Chondrocyte (in vitro differentiated cells): Measurements from ENCODE around the gene DUSP2. TPM values are rescaled to one million over a fixed set of nuclear protein-coding genes. Genes with fewer than 3 reads are reported as not detected.

Experiments used
- DNase-seq: peaks from one replicate; pipeline ENCODE4 v3.0.0; 2021; ENCODE audit warnings: mixed read lengths, low spot score
- H3K27ac Mint-ChIP-seq: one replicate; pipeline ENCODE4 v1.8.0; 2021; ENCODE audit warnings: mild to moderate bottlenecking, moderate library complexity, mixed read lengths; ENCODE audit not compliant: unreplicated experiment
- H3K27me3 Mint-ChIP-seq: 2 replicates; pipeline ENCODE4 v1.8.0; 2021; ENCODE audit warnings: low read depth, mixed read lengths
- H3K36me3 Mint-ChIP-seq: 2 replicates; pipeline ENCODE4 v1.8.0; 2021; ENCODE audit warnings: low read depth, mixed read lengths
- H3K4me1 Mint-ChIP-seq: 2 replicates; pipeline ENCODE4 v1.8.0; 2021; ENCODE audit warnings: low read depth, mild to moderate bottlenecking, mixed read lengths
- H3K4me3 Mint-ChIP-seq: one replicate; pipeline ENCODE4 v1.8.0; 2021; ENCODE audit warnings: mild to moderate bottlenecking, moderate library complexity, mixed read lengths; ENCODE audit not compliant: unreplicated experiment
- H3K9me3 Mint-ChIP-seq: 2 replicates; pipeline ENCODE4 v1.8.0; 2021; ENCODE audit warnings: low read depth, mixed read lengths
- long read RNA-seq: library from polyadenylated mRNA; stranded (forward); transcript quantifications from one replicate; pipeline ENCODE4 v2.0.0, GENCODE V29; 2021
- total RNA-seq: library from RNA; stranded (reverse); gene quantifications from 3 replicates; pipeline ENCODE4 v1.2.1, GENCODE V29; 2021
- TF ChIP-seq, protein P1 (sequence below): fragments of 200-600 bp; sonication (generic); IDR thresholded peaks from 2 replicates; pipeline ENCODE4 v1.5.0; 2021; ENCODE audit warnings: antibody characterized with exemption, mild to moderate bottlenecking, moderate library complexity

DUSP2 gene, protein sequence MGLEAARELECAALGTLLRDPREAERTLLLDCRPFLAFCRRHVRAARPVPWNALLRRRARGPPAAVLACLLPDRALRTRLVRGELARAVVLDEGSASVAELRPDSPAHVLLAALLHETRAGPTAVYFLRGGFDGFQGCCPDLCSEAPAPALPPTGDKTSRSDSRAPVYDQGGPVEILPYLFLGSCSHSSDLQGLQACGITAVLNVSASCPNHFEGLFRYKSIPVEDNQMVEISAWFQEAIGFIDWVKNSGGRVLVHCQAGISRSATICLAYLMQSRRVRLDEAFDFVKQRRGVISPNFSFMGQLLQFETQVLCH
- 0.31 to 1.3 TPM (median 1.1 TPM) in 3 replicates for total RNA-seq
- long read RNA-seq, partial matches to known transcripts: 0 of 1 reads
- long read RNA-seq, other reads (novel, unspliced or antisense): 0 of 1 reads

DNA sequence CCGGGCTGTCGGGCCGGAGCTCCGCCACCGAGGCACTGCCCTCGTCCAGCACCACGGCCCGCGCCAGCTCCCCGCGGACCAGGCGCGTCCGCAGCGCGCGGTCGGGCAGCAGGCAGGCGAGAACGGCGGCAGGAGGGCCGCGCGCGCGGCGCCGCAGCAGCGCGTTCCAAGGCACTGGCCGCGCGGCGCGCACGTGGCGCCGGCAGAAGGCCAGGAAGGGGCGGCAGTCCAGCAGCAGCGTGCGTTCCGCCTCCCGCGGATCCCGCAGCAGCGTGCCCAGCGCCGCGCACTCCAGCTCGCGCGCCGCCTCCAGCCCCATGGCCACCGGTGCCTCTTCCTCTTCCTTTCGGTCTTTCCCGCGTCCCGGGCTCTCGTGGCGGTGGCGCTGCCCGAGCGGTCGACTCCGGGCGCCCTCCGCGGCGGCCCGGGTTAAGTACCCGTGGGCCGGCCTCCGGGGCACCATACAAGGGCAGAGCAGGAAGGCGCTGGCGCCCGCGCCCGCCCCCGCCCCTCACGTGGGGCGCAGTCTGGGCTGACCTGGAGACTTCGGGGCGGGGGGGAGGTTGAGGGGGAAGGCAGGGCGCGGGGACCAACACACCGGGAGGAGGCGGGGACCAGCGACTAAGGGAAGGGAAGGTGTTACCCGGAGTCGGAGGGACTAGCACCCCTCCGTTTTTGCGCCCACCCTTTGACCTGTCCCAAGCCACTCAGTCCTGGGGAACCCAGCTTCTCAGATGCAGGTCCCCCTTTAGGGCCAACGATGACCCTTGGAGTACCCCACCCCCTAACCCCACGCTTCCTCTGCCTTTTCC lies at the start of gene DUSP2:
Gene DUSP2 (minus strand): TSS at position 405 of the 812 bp plus-strand sequence. CDS start 86 bp downstream, at position 319.
- peaks cover 12% of the 10 kb centered on the region for H3K4me1 Mint-ChIP-seq
- H3K27ac Mint-ChIP-seq: no peak within 1 kb of the TSS
- H3K27me3 Mint-ChIP-seq: peaks cover 2% of the 10 kb centered on the region
- no peaks in the 10 kb centered on the region for H3K36me3 Mint-ChIP-seq
- peak within 1 kb of the TSS; percentile 67 for H3K4me3 Mint-ChIP-seq
- peak; percentile 64 for DNase-seq
- TF ChIP-seq, protein P1, sequence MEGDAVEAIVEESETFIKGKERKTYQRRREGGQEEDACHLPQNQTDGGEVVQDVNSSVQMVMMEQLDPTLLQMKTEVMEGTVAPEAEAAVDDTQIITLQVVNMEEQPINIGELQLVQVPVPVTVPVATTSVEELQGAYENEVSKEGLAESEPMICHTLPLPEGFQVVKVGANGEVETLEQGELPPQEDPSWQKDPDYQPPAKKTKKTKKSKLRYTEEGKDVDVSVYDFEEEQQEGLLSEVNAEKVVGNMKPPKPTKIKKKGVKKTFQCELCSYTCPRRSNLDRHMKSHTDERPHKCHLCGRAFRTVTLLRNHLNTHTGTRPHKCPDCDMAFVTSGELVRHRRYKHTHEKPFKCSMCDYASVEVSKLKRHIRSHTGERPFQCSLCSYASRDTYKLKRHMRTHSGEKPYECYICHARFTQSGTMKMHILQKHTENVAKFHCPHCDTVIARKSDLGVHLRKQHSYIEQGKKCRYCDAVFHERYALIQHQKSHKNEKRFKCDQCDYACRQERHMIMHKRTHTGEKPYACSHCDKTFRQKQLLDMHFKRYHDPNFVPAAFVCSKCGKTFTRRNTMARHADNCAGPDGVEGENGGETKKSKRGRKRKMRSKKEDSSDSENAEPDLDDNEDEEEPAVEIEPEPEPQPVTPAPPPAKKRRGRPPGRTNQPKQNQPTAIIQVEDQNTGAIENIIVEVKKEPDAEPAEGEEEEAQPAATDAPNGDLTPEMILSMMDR: no peak
- no peaks in the 10 kb centered on the region for H3K9me3 Mint-ChIP-seq

DNA sequence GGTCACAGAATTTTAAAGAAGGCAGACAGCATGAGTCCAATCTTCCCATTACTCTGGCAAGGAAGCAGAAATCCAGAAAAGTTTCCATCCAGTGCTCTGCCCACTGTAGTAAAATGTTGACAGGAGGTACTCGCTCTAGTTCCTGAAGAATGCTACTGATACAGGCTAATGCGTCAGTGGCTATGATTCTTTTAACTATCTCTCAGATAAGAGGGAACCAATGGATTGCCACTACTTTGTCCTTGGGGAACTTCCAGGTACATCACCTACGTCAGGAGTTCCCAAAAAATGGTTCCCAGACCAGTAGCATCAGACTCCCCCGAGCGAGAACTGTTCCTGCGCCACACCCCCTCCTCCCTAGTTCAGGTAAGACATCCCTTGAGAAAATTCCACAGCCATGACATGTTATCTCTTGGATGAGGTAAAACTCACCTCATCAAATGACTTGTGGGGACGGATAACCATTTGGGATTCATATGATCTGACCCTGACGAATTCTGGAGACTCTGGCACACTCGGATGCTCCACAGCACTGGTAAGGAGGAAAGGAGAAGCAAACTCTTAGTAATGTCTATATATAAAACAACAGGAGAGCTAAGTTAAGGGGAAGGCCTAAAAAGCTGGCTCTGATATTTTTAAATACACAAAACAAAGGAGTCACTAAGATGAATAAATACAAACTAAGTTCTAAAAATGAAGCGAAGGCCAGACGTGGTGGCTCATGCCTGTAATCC lies 46.9 kb upstream of the DUSP2 start:
- Mint-ChIP-seq H3K9me3 (no peaks in the 10 kb centered on the region), H3K4me1 (peaks cover 13% of the 10 kb centered on the region), H3K36me3 (peaks cover 32% of the 10 kb centered on the region)

DNA sequence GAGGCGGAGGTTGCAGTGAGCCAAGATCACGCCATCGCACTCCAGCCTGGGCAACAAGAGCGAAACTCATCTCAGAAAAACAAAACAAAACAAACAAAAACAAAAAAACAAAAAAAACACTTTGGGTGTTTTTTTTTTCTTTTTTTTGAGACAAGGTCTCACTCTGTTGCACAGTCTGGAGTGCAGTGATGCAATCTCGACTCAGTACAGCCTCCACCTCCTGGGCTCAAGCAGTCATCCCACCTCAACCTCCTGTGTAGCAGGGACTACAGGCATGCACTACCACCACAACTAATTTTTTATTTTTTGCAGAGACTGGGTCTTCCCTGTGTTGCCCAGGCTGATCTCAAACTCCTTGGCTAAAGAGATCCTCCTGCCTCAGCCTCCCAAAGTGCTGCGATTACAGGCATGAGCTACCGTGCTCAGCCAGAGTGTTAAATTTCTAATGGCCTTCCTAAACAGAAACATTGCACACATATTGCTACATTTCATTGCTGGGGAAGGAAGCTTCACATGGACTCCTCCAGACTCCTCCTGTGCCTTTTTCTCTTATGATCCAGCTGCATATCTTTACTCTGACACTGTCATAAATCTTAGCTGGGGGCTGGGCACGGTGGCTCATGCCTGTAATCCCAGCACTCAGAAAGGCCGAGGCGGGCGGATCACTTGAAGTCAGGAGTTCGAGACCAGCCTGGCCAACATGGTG lies 43.7 kb upstream of the DUSP2 start:
- TF ChIP-seq, protein P1: no peak
- Mint-ChIP-seq H3K36me3 (peaks cover 50% of the 10 kb centered on the region), H3K9me3 (no peaks in the 10 kb centered on the region), H3K4me3 (no peak overlapping the region), H3K27ac (no peak overlapping the region), H3K4me1 (peaks cover 8% of the 10 kb centered on the region), H3K27me3 (no peaks in the 10 kb centered on the region)
- DNase-seq: no peak

More for the DNA sequence above, 46.9 kb upstream of the DUSP2 start:
- H3K4me3 Mint-ChIP-seq: no peak overlapping the region
- no peak overlapping the region for H3K27ac Mint-ChIP-seq
- TF ChIP-seq, protein P1: no peak
- no peak for DNase-seq
- no peaks in the 10 kb centered on the region for H3K27me3 Mint-ChIP-seq

DNA sequence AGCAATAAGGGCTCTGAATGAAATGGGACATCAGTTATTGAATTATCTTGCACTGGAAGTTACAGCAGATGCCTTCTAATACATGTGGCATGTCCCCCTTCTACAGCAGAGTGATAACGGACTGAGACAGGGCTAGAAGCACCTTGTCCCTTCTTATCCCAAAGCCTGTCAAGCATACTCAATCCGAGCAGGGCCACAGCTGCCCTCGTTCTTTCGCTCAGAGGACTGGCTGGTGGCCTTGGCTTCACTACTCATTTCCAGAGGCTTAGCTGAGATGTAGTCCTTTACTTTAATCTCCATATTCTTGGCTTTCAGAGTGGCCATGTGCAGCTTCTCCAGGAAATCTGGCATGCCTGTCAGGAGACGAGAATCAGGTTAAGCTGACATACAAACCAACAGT lies 41.3 kb upstream of the DUSP2 start:
- Mint-ChIP-seq H3K4me1 (peaks cover 8% of the 10 kb centered on the region), H3K27me3 (no peaks in the 10 kb centered on the region), H3K9me3 (no peaks in the 10 kb centered on the region), H3K36me3 (peaks cover 35% of the 10 kb centered on the region), H3K4me3 (no peak overlapping the region), H3K27ac (no peak overlapping the region)
- TF ChIP-seq, protein P1: no peak
- no peak for DNase-seq
